RWPE2 (cell line): ENCODE results near the gene CHMP4B.

Experiments
- ATAC-seq: fragments of 200-7000 bp; cut with Tn5 transposase; 3 replicates; pipeline ENCODE4 v1.9.1; 2021; ENCODE audit warnings: low read depth
- DNase-seq: peaks from one replicate; pipeline ENCODE4 v3.0.0-alpha.2; 2020; ENCODE audit warnings: low spot score
- H3K27ac ChIP-seq: fragments of 450-650 bp; 2 replicates; pipeline ENCODE4 v1.5.1; 2017; ENCODE audit warnings: mild to moderate bottlenecking; ENCODE audit not compliant: poor library complexity, severe bottlenecking
- H3K27me3 ChIP-seq: fragments of 250-450 bp; sonication (Bioruptor Pico); 2 replicates; pipeline ENCODE4 v1.5.1; 2021; ENCODE audit warnings: mild to moderate bottlenecking, moderate library complexity; ENCODE audit not compliant: insufficient read depth, poor library complexity, severe bottlenecking
- H3K36me3 ChIP-seq: fragments of 250-450 bp; sonication (Bioruptor Pico); 2 replicates; pipeline ENCODE4 v1.5.1; 2020; ENCODE audit warnings: low read depth, mild to moderate bottlenecking, moderate library complexity
- H3K4me1 ChIP-seq: fragments of 250-450 bp; sonication (Bioruptor Pico); 2 replicates; pipeline ENCODE4 v1.5.1; 2021; ENCODE audit warnings: mild to moderate bottlenecking, moderate library complexity; ENCODE audit not compliant: insufficient read depth, poor library complexity, severe bottlenecking
- H3K4me3 ChIP-seq: fragments of 250-450 bp; sonication (Bioruptor Pico); 2 replicates; pipeline ENCODE4 v1.5.1; 2021; ENCODE audit warnings: mild to moderate bottlenecking, moderate library complexity; ENCODE audit not compliant: severe bottlenecking
- H3K9me3 ChIP-seq: fragments of 250-450 bp; sonication (Bioruptor Pico); 2 replicates; pipeline ENCODE4 v1.5.1; 2021; ENCODE audit warnings: mild to moderate bottlenecking, moderate library complexity; ENCODE audit not compliant: severe bottlenecking
- TF ChIP-seq, protein P1 (sequence below): fragments of 450-650 bp; IDR thresholded peaks from one replicate; pipeline ENCODE4 v1.5.1; 2017; ENCODE audit warnings: mild to moderate bottlenecking, moderate library complexity; ENCODE audit not compliant: poor library complexity, severe bottlenecking

Gene CHMP4B

DNA sequence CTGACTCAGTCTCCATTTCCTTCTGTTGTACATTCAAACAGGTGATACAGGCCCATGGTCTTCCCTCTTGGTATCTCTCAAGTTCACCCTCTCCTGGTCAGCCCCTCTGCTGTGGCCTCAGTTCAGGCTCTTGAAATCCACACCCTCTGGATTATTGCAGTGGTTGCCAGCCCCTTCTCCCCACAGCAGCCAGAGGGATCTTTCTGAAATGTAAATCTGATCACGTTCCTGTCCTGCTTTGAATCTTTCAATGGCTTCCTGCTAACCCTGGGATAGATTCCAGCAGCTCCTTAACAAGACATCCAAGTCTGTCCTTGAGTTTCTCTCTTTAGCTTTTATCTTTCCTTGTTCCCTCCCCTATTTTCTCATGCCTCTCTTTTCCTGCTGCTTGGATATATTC, 22.2 kb downstream of the CHMP4B start:
- DNase-seq (peak; percentile 39), ATAC-seq (no peak)
- TF ChIP-seq, protein P1, sequence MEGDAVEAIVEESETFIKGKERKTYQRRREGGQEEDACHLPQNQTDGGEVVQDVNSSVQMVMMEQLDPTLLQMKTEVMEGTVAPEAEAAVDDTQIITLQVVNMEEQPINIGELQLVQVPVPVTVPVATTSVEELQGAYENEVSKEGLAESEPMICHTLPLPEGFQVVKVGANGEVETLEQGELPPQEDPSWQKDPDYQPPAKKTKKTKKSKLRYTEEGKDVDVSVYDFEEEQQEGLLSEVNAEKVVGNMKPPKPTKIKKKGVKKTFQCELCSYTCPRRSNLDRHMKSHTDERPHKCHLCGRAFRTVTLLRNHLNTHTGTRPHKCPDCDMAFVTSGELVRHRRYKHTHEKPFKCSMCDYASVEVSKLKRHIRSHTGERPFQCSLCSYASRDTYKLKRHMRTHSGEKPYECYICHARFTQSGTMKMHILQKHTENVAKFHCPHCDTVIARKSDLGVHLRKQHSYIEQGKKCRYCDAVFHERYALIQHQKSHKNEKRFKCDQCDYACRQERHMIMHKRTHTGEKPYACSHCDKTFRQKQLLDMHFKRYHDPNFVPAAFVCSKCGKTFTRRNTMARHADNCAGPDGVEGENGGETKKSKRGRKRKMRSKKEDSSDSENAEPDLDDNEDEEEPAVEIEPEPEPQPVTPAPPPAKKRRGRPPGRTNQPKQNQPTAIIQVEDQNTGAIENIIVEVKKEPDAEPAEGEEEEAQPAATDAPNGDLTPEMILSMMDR = no peak
- Histone ChIP-seq H3K36me3 (peaks cover 39% of the 10 kb centered on the region), H3K27me3 (no peaks in the 10 kb centered on the region), H3K4me1 (peaks cover 9% of the 10 kb centered on the region), H3K9me3 (no peaks in the 10 kb centered on the region), H3K4me3 (no peak overlapping the region), H3K27ac (no peak overlapping the region)

DNA sequence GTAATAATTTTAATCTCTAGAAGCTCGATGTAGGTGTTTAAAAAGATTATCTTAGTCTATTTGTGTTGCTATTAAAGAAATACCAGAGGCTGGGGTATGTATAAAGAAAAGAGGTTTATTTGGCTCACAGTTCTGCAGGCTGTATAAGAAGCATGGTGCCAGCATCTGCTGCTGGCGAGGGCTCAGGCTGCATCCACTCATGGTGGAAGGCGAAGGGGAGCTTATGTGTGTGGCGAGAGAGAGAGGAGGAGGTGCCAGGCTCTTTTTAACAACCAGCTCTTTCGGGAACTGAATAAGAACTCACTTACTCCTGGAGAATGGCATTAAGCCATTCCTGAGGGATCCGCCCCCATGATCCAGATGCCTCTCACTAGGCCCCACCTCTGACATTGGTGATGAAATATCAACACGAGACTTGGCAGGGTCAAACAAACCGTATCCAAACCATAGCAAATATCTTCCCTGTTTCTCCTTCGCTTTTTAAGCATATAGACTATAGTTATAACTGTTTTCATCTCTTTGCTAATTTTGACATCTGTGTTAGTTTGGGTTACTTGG, 24.5 kb downstream of the CHMP4B start:
- peaks cover 9% of the 10 kb centered on the region for H3K4me1 ChIP-seq
- no peak for DNase-seq

DNA sequence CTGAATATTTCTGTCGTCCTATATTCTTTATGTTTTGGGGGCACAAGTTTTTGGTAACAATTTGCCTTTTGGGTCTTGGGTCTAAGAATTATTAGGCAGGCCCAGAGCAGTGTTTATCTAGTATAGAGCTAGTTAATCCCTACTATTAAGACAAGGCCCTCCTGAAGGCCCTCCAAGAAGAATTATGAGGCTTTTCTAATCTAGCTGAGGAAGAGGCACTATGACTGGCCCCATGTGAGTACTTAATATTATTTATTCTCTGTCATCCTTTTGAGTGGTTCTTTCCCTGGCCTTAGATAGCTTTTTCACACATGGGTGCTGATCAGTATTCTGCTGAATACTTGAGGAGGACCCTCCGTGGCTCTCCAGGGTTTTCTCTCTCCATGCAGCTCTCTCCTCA, 25.1 kb downstream of the CHMP4B start:
- H3K4me3 ChIP-seq = no peak overlapping the region
- H3K4me1 ChIP-seq = peaks cover 9% of the 10 kb centered on the region
- H3K27ac ChIP-seq = no peak overlapping the region
- no peaks in the 10 kb centered on the region for H3K9me3 ChIP-seq
- ATAC-seq (no peak), DNase-seq (no peak)
- no peaks in the 10 kb centered on the region for H3K27me3 ChIP-seq
- peaks cover 36% of the 10 kb centered on the region for H3K36me3 ChIP-seq
- TF ChIP-seq, protein P1 = no peak

More for the DNA sequence above, 24.5 kb downstream of the CHMP4B start:
- Histone ChIP-seq H3K9me3 (no peaks in the 10 kb centered on the region), H3K27ac (no peak overlapping the region), H3K36me3 (peaks cover 39% of the 10 kb centered on the region), H3K27me3 (no peaks in the 10 kb centered on the region), H3K4me3 (no peak overlapping the region)
- TF ChIP-seq, protein P1 = no peak
- no peak for ATAC-seq

DNA sequence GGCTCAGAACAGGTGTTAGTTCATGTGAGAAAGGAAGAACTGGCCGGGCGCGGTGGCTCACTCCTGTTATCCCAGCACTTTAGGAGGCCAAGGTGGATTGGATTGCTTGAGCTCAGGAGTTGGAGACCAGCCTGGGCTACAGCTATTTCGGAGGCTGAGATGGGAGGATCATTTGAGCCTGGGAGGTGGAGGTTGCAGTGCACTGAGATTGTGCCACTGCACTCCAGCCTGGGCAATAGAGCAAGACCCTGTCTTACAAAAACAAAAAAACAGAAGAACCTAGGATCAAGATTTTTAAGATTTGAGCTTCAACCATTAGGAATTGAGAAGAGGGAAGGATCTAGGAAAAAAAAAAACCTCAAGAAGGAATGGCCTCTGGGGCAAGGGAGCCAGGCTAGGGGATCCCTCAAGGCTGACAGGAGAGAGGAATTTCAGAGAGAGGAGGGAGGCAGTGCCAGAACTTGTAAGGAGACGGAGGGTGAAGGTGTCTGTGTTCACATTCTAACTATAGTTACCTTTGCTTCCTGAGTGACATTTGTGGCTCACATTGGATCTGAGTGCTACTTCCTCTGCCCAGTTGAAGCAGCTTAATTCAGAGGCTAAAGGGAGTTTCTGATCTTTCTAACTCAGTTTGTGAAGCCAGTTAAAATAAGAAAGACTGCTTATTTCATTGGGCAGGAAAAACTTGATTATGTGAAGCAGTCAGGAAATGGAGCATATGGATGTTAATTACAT, 26.1 kb downstream of the CHMP4B start:
- no peaks in the 10 kb centered on the region for H3K9me3 ChIP-seq
- H3K27ac ChIP-seq = no peak overlapping the region
- H3K27me3 ChIP-seq = no peaks in the 10 kb centered on the region
- peaks cover 9% of the 10 kb centered on the region for H3K4me1 ChIP-seq
- no peak overlapping the region for H3K4me3 ChIP-seq
- peaks cover 27% of the 10 kb centered on the region for H3K36me3 ChIP-seq
- TF ChIP-seq, protein P1 = no peak
- DNase-seq (no peak), ATAC-seq (no peak)
